Breast epithelium (tissue), 3 donors: ENCODE data around the gene BIN1.

Source experiments
- POLR2A ChIP-seq: fragments of 450-650 bp; IDR thresholded peaks from one replicate; pipeline ENCODE4 v1.6.1; 2016; ENCODE audit warnings: antibody characterized with exemption, mild to moderate bottlenecking, moderate library complexity
- POLR2AphosphoS5 ChIP-seq, 3 donors: sonication (generic); formaldehyde crosslinking; IDR thresholded peaks; one replicate each; pipeline ENCODE4 v1.6.1; 2017; ENCODE audit warnings: antibody characterized with exemption in 3 of 3
- TF ChIP-seq, protein P1 (sequence below), 3 donors: fragments of 450-650 bp; IDR thresholded peaks; one replicate each; pipeline ENCODE4 v1.5.1; 2016 to 2017; ENCODE audit warnings: antibody characterized with exemption in 3 of 3, mild to moderate bottlenecking in 3 of 3, moderate library complexity in 3 of 3

DNA sequence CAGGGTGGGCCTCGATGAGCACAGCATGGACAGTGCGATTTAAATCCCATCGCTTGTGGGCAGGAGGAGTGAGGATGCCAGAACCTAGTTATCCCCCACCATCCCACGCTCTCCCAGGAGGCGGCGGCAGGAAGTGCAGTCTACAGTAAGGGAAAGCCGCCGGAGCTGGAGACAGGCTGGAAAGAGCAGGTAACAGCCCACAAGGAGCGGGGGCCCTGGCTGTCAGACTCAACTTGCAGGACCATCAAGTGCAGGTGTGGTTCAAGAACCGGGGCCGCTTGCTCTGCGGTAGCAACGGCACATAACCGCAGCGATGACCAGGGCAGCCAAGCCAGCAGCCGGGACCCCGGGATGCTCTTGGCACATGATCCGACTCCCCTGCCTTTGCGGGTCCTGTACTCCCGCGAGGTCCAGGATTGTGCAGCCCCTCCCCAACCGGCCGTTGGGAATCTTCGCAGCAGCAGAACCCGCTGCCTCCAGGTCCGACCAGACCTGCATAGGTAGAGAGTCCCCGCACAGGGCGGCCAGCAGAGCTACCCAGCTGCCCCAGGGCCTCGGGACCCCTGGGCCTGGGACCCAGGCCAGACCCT, 82.1 kb downstream of the BIN1 start:
- TF ChIP-seq POLR2AphosphoS5 (IDR thresholded peaks at IDR 0.05) (no peak), POLR2A (no peak)
- TF ChIP-seq, protein P1, sequence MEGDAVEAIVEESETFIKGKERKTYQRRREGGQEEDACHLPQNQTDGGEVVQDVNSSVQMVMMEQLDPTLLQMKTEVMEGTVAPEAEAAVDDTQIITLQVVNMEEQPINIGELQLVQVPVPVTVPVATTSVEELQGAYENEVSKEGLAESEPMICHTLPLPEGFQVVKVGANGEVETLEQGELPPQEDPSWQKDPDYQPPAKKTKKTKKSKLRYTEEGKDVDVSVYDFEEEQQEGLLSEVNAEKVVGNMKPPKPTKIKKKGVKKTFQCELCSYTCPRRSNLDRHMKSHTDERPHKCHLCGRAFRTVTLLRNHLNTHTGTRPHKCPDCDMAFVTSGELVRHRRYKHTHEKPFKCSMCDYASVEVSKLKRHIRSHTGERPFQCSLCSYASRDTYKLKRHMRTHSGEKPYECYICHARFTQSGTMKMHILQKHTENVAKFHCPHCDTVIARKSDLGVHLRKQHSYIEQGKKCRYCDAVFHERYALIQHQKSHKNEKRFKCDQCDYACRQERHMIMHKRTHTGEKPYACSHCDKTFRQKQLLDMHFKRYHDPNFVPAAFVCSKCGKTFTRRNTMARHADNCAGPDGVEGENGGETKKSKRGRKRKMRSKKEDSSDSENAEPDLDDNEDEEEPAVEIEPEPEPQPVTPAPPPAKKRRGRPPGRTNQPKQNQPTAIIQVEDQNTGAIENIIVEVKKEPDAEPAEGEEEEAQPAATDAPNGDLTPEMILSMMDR (IDR thresholded peaks at IDR 0.05), result peak in 1 of 3 donors; percentile 17
